ENCODE data around the gene BACH1.

- TF ChIP-seq EP300 (IDR thresholded peaks at IDR 0.05; ENCODE audit: borderline replicate concordance) (no peak), TAF1 (IDR thresholded peaks at IDR 0.05; ENCODE audit: low read depth) (no peak), RAD21 (IDR thresholded peaks at IDR 0.05; ENCODE audit: low read depth) (no peak), CEBPB (IDR thresholded peaks at IDR 0.05) (no peak), REST (IDR thresholded peaks at IDR 0.05; ENCODE audit: low read depth) (no peak)
Observed at GRCh38 chr21:29265690-29266479, 32.8 kb upstream of the BACH1 start.

Measured in Ishikawa (cell line).